Ishikawa (cell line): ENCODE measurements around the gene PAFAH2.

ENCODE experiments used
- CEBPB ChIP-seq: IDR thresholded peaks from 2 replicates; pipeline ENCODE4 v1.6.1; 2012
- CREB1 ChIP-seq: IDR thresholded peaks from 2 replicates; pipeline ENCODE4 v1.6.1; 2012; ENCODE audit warnings: low read depth
- EGR1 ChIP-seq: IDR thresholded peaks from 2 replicates; pipeline ENCODE4 v1.6.1; 2012
- EP300 ChIP-seq: IDR thresholded peaks from 2 replicates; pipeline ENCODE4 v1.6.1; 2012; ENCODE audit warnings: borderline replicate concordance
- FOXM1 ChIP-seq: IDR thresholded peaks from 2 replicates; pipeline ENCODE4 v1.6.1; 2012; ENCODE audit warnings: low read depth, borderline replicate concordance
- NFIC ChIP-seq: IDR thresholded peaks from 2 replicates; pipeline ENCODE4 v1.6.1; 2012
- RAD21 ChIP-seq: IDR thresholded peaks from 2 replicates; pipeline ENCODE4 v1.6.1; 2012; ENCODE audit warnings: low read depth
- REST ChIP-seq: IDR thresholded peaks from 2 replicates; pipeline ENCODE4 v1.6.1; 2012; ENCODE audit warnings: low read depth, mild to moderate bottlenecking
- TAF1 ChIP-seq: IDR thresholded peaks from 2 replicates; pipeline ENCODE4 v1.6.1; 2012; ENCODE audit warnings: low read depth, mild to moderate bottlenecking
- TCF12 ChIP-seq: IDR thresholded peaks from 2 replicates; pipeline ENCODE4 v1.6.1; 2012; ENCODE audit warnings: low read depth
- TEAD4 ChIP-seq: IDR thresholded peaks from 2 replicates; pipeline ENCODE4 v1.6.1; 2012
- USF1 ChIP-seq: IDR thresholded peaks from 2 replicates; pipeline ENCODE4 v1.6.1; 2012
- YY1 ChIP-seq: IDR thresholded peaks from 2 replicates; pipeline ENCODE4 v1.6.1; 2012; ENCODE audit warnings: low read depth
- ZBTB7A ChIP-seq: IDR thresholded peaks from 2 replicates; pipeline ENCODE4 v1.6.1; 2012; ENCODE audit warnings: low read depth
- TF ChIP-seq, protein P1 (sequence below): IDR thresholded peaks from 2 replicates; pipeline ENCODE4 v1.6.1; 2012

Gene PAFAH2

GRCh38 chr1:26045722-26046245 is 47.9 kb upstream of the PAFAH2 start, which contains the start of gene SLC30A2:
SLC30A2 (minus strand) TSS chr1:26046118; CDS start chr1:26045896, 222 bp downstream.
- no peak for TF ChIP-seq RAD21
- TF ChIP-seq REST = no peak
- no peak for TF ChIP-seq CEBPB
- TF ChIP-seq EP300 = no peak
- TF ChIP-seq CREB1 = no peak
- no peak for TF ChIP-seq YY1
- no peak for TF ChIP-seq TEAD4
- TF ChIP-seq TAF1 = no peak
- TF ChIP-seq EGR1 = 0 out of 2 replicates have a peak, but pooled peaks have one; percentile 21
- no peak for TF ChIP-seq FOXM1
- TF ChIP-seq TCF12 = no peak
- no peak for TF ChIP-seq NFIC
- no peak for TF ChIP-seq USF1
- TF ChIP-seq, protein P1, sequence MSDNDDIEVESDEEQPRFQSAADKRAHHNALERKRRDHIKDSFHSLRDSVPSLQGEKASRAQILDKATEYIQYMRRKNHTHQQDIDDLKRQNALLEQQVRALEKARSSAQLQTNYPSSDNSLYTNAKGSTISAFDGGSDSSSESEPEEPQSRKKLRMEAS = peak; percentile 78
- peak; percentile 15; the same call in 1 of the 2 replicates for TF ChIP-seq ZBTB7A

DNA sequence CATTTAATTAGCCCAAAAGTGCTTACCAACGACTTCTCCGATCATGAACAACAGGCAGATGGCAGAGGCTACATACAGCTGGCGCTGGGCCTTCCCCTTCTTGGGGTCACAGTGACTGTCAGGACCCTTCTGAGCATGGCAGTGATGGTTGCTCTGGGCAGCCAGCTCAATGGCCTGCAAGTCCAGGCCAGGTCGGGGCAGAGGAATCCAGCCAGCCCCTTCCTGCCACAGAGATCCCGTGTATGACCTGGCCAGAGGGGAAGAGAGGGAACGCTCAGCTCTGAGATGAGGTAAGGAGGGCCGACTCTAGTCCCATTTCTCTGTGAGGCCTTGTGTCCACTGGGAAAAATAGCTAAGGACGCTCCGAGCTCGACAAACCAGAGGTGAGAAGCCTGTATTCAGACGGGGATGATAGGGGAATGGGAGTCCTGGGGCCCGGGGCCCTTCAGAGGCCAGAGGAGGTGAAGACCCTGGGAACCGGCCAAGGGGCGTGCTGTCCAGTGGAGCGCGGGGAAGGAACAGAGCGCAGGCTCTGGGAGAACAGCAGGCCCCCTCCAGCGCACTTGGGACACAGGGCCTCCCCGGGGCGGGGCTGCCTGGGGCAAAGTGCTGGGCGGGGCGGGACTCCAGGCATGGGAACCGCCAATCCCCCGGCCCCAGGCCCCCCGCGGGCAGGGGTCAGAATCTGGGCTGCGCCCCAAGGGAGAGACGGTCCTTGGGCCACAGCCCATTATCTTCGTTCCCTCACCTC is 47.3 kb upstream of the PAFAH2 start:
- no peak for TF ChIP-seq ZBTB7A
- TF ChIP-seq CEBPB = no peak
- no peak for TF ChIP-seq EGR1
- TF ChIP-seq USF1 = no peak
- TF ChIP-seq EP300 = no peak
- TF ChIP-seq RAD21 = no peak
- no peak for TF ChIP-seq TAF1
- TF ChIP-seq YY1 = no peak
- TF ChIP-seq FOXM1 = no peak
- TF ChIP-seq, protein P1 = no peak
- TF ChIP-seq TEAD4 = no peak

GRCh38 chr1:26044414-26044813 is 46.6 kb upstream of the PAFAH2 start:
- TF ChIP-seq TCF12 (no peak), TAF1 (no peak), FOXM1 (no peak)
- TF ChIP-seq, protein P1 = no peak

- no peak for TF ChIP-seq TEAD4
- TF ChIP-seq FOXM1 = no peak
- TF ChIP-seq TAF1 = no peak
- no peak for TF ChIP-seq NFIC
- no peak for TF ChIP-seq EP300
- no peak for TF ChIP-seq TCF12
- no peak for TF ChIP-seq CREB1
- no peak for TF ChIP-seq RAD21
- TF ChIP-seq, protein P1 = no peak
- no peak for TF ChIP-seq YY1
- TF ChIP-seq ZBTB7A = no peak
- no peak for TF ChIP-seq EGR1
- no peak for TF ChIP-seq REST
- no peak for TF ChIP-seq USF1
These were observed 45.9 kb upstream of the PAFAH2 start for GRCh38 chr1:26043765-26044164.

DNA sequence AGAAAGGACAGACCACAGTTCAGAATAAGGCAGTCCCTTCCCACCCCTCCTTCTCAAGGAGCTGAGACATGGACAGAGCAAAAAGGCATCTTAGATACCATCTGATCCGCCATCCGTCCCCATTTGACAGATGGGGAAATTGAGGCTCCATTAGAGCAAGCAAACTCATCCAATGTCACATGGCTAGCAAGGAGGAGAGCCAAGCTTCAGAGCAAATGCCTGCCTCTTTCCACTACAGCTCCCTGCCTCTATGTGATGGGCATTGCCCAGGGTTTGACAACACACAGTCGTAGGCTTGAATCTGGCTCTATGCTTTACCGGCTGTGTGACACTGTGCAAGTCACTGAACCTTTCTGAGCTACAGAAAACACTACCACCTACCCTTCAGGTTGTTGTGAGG is 44.1 kb upstream of the PAFAH2 start:
- TF ChIP-seq REST (no peak), RAD21 (no peak), TCF12 (no peak), USF1 (no peak), EP300 (no peak), CREB1 (no peak), TEAD4 (no peak), FOXM1 (no peak), ZBTB7A (no peak), TAF1 (no peak), EGR1 (no peak), YY1 (no peak), CEBPB (no peak), NFIC (no peak)
- TF ChIP-seq, protein P1 = no peak
